Measurements from ENCODE around the gene AGL. TPM values are rescaled to one million over a fixed set of nuclear protein-coding genes. Genes with fewer than 3 reads are reported as not detected.

The AGL gene
- total RNA-seq, 4 donors from 2014 or later, result 23.2 to 57.3 (median 34.7) TPM

DNA sequence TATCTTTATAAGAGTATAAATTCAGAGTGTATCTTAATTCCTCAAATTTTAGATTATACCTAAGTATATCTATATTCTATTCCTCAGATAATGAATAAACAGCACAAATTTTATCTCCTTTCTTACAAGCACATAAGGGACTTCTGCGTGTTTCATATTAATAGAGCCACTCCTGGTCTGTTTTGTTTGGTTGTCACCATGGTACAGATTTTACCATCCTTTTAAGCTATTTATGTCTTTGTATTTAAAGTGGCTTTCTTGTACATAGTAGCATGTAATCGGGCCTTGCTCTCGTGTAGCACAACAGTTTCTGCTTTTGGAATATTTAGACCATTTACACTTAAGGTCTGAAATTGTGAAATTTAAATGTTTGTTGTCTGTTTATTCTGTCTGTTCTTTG is 67.1 kb downstream of the AGL start:
- Histone ChIP-seq H3K4me3 (replicated peaks in 1 of 3) (no peak overlapping the region), H3K4me1 (no peaks in the 10 kb centered on the region), H3K27ac (no peak overlapping the region), H3K9me3 (no peaks in the 10 kb centered on the region), H3K27me3 (no peaks in the 10 kb centered on the region), H3K36me3 (peaks cover 0 to 10% of the 10 kb centered on the region in 2 donors)
- DNase-seq, result no peak
- WGBS, 2 donors, result 95 to 97% methylated on average over 3 of the region's 3 CpGs
- no peak for TF ChIP-seq POLR2A (IDR thresholded peaks at IDR 0.05)
- TF ChIP-seq, protein P1, sequence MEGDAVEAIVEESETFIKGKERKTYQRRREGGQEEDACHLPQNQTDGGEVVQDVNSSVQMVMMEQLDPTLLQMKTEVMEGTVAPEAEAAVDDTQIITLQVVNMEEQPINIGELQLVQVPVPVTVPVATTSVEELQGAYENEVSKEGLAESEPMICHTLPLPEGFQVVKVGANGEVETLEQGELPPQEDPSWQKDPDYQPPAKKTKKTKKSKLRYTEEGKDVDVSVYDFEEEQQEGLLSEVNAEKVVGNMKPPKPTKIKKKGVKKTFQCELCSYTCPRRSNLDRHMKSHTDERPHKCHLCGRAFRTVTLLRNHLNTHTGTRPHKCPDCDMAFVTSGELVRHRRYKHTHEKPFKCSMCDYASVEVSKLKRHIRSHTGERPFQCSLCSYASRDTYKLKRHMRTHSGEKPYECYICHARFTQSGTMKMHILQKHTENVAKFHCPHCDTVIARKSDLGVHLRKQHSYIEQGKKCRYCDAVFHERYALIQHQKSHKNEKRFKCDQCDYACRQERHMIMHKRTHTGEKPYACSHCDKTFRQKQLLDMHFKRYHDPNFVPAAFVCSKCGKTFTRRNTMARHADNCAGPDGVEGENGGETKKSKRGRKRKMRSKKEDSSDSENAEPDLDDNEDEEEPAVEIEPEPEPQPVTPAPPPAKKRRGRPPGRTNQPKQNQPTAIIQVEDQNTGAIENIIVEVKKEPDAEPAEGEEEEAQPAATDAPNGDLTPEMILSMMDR (IDR thresholded peaks at IDR 0.05), result no peak
- intact Hi-C loops (cut with DNase I), result no loop called here

GRCh38 chr1:99919220-99919619 is 69.1 kb downstream of the AGL start:
- WGBS, 2 donors, result 89 to 100% methylated on average over 1 of the region's 1 CpG
- Histone ChIP-seq H3K27ac (no peak overlapping the region), H3K4me1 (no peaks in the 10 kb centered on the region), H3K36me3 (peaks cover 0 to 3% of the 10 kb centered on the region in 2 donors), H3K9me3 (no peaks in the 10 kb centered on the region), H3K4me3 (replicated peaks in 1 of 3) (no peak overlapping the region), H3K27me3 (no peaks in the 10 kb centered on the region)
- no peak for TF ChIP-seq POLR2A (IDR thresholded peaks at IDR 0.05)
- TF ChIP-seq, protein P1 (IDR thresholded peaks at IDR 0.05), result no peak
- intact Hi-C loops (cut with DNase I), result no loop called here
- no peak for DNase-seq

DNA sequence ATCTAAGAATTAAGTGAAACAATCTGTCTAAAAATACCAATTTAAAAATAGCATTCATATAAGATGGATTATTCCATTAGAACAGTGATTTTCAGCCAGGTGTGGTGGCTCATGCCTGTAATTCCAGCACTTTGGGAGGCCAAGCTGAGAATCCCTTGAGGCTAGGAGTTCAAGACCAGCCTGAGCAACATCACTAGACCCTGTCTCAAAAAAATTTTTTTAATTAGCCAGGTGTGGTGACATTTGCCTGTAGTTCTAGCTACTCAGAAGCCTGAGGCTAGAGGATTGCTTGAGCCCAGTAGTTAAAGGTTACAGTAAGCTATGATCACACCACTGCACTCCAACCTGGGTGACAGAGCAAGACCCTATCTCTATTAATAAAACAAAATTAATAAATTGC is 84.6 kb downstream of the AGL start:
- TF ChIP-seq, protein P1 (IDR thresholded peaks at IDR 0.05), result no peak
- TF ChIP-seq POLR2A (IDR thresholded peaks at IDR 0.05), result no peak
- Histone ChIP-seq H3K4me1 (no peaks in the 10 kb centered on the region), H3K36me3 (no peaks in the 10 kb centered on the region), H3K27ac (no peak overlapping the region), H3K27me3 (no peaks in the 10 kb centered on the region), H3K4me3 (replicated peaks in 1 of 3) (no peak overlapping the region), H3K9me3 (no peaks in the 10 kb centered on the region)
- DNase-seq, result no peak
- intact Hi-C loops (cut with DNase I), result no loop called here

DNA sequence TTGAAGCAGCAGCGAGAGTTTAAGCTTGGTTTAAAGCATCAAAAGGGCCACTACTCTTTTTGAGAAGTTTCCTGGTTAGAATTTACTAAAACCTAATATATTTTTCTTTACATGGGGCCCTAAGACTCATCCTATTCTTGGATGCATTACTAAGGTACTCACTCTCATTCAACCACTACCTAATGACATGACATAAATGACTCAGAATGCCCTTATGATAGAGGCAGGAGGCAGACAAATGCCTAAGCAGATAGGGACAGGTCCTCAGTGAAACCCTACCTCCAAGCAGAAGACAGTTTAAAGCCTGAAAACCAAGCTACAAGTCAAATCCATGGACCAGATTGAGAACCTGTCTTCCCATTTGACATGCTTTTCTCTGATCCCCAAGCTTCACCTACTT is 85.4 kb downstream of the AGL start:
- Histone ChIP-seq H3K36me3 (no peaks in the 10 kb centered on the region), H3K27ac (no peak overlapping the region), H3K9me3 (no peaks in the 10 kb centered on the region), H3K4me1 (no peaks in the 10 kb centered on the region), H3K4me3 (replicated peaks in 1 of 3) (no peak overlapping the region), H3K27me3 (no peaks in the 10 kb centered on the region)
- TF ChIP-seq, protein P1 (IDR thresholded peaks at IDR 0.05), result no peak
- TF ChIP-seq POLR2A (IDR thresholded peaks at IDR 0.05), result no peak
- intact Hi-C loops (cut with DNase I), result no loop called here
- DNase-seq, result no peak
- WGBS, 2 donors, result 89 to 94% methylated on average over 1 of the region's 1 CpG

- no peaks in the 10 kb centered on the region for H3K36me3 ChIP-seq
- intact Hi-C loops (cut with DNase I), result no loop called here
- H3K9me3 ChIP-seq, result no peaks in the 10 kb centered on the region
- no peak overlapping the region for H3K4me3 ChIP-seq (replicated peaks in 1 of 3)
- no peak for TF ChIP-seq POLR2A (IDR thresholded peaks at IDR 0.05)
- TF ChIP-seq, protein P1 (IDR thresholded peaks at IDR 0.05), result no peak
- H3K27me3 ChIP-seq, result no peaks in the 10 kb centered on the region
- 93 to 96% methylated on average over 3 of the region's 3 CpGs for WGBS, 2 donors
- no peak for DNase-seq
- H3K4me1 ChIP-seq, result no peaks in the 10 kb centered on the region
- H3K27ac ChIP-seq, result no peak overlapping the region
Observed at GRCh38 chr1:99936071-99936470, 85.9 kb downstream of the AGL start.
